ENCODE measurements around the gene CUEDC1.

CUEDC1 gene

DNA sequence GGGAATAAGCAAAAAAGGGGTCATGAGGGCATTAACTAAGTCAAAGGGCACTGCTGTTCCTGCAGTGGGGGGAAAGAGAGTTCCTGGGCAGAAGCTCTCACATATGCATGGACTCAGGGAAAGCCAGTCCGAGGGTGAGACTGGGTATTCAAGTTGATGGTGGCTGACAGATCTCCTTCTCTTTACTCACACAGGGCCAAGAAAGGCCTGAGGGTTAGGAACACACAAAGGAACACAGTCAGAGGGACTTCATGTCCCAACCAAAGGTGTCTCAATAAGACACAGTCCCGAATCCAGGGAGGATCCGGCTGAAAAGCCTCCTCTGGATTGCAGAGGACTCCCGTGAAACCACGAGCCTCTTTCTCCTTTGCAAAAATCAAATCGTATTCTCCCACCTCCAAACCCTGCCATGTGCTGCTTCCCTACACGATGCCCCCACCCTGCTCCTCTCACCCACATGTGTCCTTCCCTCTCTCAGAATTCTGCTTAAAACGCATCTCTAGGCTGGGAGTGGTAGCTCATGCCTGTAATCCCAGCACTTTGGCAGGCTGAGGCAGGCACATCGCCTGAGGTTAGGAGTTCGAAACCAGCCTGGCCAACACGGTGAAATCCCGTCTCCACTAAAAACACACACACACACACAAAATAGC is 23.6 kb downstream of the CUEDC1 start:
- no peak overlapping the region for H3K27ac ChIP-seq (ENCODE audit: low read length)
- TF ChIP-seq EZH2phosphoT487 (IDR thresholded peaks at IDR 0.05; ENCODE audit: low read depth): no peak
- TF ChIP-seq, protein P1, sequence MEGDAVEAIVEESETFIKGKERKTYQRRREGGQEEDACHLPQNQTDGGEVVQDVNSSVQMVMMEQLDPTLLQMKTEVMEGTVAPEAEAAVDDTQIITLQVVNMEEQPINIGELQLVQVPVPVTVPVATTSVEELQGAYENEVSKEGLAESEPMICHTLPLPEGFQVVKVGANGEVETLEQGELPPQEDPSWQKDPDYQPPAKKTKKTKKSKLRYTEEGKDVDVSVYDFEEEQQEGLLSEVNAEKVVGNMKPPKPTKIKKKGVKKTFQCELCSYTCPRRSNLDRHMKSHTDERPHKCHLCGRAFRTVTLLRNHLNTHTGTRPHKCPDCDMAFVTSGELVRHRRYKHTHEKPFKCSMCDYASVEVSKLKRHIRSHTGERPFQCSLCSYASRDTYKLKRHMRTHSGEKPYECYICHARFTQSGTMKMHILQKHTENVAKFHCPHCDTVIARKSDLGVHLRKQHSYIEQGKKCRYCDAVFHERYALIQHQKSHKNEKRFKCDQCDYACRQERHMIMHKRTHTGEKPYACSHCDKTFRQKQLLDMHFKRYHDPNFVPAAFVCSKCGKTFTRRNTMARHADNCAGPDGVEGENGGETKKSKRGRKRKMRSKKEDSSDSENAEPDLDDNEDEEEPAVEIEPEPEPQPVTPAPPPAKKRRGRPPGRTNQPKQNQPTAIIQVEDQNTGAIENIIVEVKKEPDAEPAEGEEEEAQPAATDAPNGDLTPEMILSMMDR (IDR thresholded peaks at IDR 0.05; ENCODE audit: low read depth, low read length): no peak
- no peak overlapping the region for H2AFZ ChIP-seq (ENCODE audit: low read depth, low read length)
- no peaks in the 10 kb centered on the region for H3K79me2 ChIP-seq (ENCODE audit: low read length)
- H3K9me3 ChIP-seq (ENCODE audit: insufficient read depth, low read length): no peaks in the 10 kb centered on the region
- H3K4me1 ChIP-seq (ENCODE audit: low read length): no peaks in the 10 kb centered on the region
- H3K27me3 ChIP-seq (ENCODE audit: low read depth, low read length): peaks cover 52% of the 10 kb centered on the region
- no peak overlapping the region for H3K9ac ChIP-seq (ENCODE audit: low read length)
- H3K4me2 ChIP-seq (ENCODE audit: low read length): no peak overlapping the region
- H4K20me1 ChIP-seq (ENCODE audit: insufficient read depth, low read length): no peaks in the 10 kb centered on the region
- H3K4me3 ChIP-seq (ENCODE audit: low read length): no peak overlapping the region
- no peaks in the 10 kb centered on the region for H3K36me3 ChIP-seq (replicated peaks; ENCODE audit: low read depth, low read length)

DNA sequence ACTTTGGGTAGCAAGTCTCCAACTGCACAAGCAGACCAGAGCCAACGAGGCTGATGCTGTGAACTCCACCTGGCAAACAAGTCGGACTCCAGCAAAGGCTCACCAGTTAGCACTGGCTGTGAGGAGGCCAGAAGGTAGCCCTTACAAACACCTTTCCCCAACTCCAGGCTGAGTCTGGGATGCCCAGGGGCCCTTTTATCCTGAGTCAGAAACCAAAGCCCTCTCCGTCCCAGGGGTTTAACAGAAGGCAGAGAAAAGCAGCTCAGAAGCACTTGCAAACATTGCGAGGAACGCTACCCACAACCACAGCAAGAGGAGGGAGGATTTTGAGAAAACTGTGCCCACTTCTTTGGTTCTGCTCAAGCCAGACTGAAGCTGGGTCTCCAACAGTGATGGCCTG is 25.0 kb downstream of the CUEDC1 start:
- Histone ChIP-seq H3K9me3 (ENCODE audit: insufficient read depth, low read length) (no peaks in the 10 kb centered on the region), H3K79me2 (ENCODE audit: low read length) (no peaks in the 10 kb centered on the region), H3K27ac (ENCODE audit: low read length) (no peak overlapping the region), H2AFZ (ENCODE audit: low read depth, low read length) (no peak overlapping the region), H3K4me3 (ENCODE audit: low read length) (no peak overlapping the region), H3K4me1 (ENCODE audit: low read length) (no peaks in the 10 kb centered on the region), H4K20me1 (ENCODE audit: insufficient read depth, low read length) (no peaks in the 10 kb centered on the region), H3K9ac (ENCODE audit: low read length) (no peak overlapping the region), H3K27me3 (ENCODE audit: low read depth, low read length) (peaks cover 52% of the 10 kb centered on the region), H3K4me2 (ENCODE audit: low read length) (no peak overlapping the region), H3K36me3 (replicated peaks; ENCODE audit: low read depth, low read length) (no peaks in the 10 kb centered on the region)
- TF ChIP-seq, protein P1 (IDR thresholded peaks at IDR 0.05; ENCODE audit: low read depth, low read length): no peak
- TF ChIP-seq EZH2phosphoT487 (IDR thresholded peaks at IDR 0.05; ENCODE audit: low read depth): no peak

DNA sequence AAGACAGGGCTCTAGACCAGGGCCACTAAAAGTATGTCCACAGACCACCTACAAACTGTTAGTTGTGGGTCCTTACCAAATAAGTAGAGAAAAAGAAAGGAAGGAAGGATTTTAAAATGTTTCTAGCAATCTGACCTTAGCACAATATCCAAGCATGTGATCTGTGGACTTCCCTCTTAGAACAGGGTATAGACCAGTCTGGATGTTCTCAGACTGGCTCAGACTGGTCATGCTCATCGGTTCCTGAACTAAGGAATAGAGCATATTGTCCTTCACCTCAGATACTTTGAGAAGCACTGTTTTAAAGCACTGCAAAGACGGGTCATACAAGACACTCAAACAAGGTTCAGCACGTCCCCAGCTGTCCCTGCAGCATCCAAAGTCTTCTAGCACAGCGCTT is 25.8 kb downstream of the CUEDC1 start:
- TF ChIP-seq, protein P1 (IDR thresholded peaks at IDR 0.05; ENCODE audit: low read depth, low read length): no peak
- no peak for TF ChIP-seq EZH2phosphoT487 (IDR thresholded peaks at IDR 0.05; ENCODE audit: low read depth)
- H3K27ac ChIP-seq (ENCODE audit: low read length): no peak overlapping the region
- H3K4me2 ChIP-seq (ENCODE audit: low read length): no peak overlapping the region
- no peaks in the 10 kb centered on the region for H3K36me3 ChIP-seq (replicated peaks; ENCODE audit: low read depth, low read length)
- no peaks in the 10 kb centered on the region for H3K79me2 ChIP-seq (ENCODE audit: low read length)
- H2AFZ ChIP-seq (ENCODE audit: low read depth, low read length): no peak overlapping the region
- peaks cover 52% of the 10 kb centered on the region for H3K27me3 ChIP-seq (ENCODE audit: low read depth, low read length)
- H3K9ac ChIP-seq (ENCODE audit: low read length): no peak overlapping the region
- H4K20me1 ChIP-seq (ENCODE audit: insufficient read depth, low read length): no peaks in the 10 kb centered on the region
- H3K4me1 ChIP-seq (ENCODE audit: low read length): no peaks in the 10 kb centered on the region
- no peak overlapping the region for H3K4me3 ChIP-seq (ENCODE audit: low read length)
- H3K9me3 ChIP-seq (ENCODE audit: insufficient read depth, low read length): no peaks in the 10 kb centered on the region

DNA sequence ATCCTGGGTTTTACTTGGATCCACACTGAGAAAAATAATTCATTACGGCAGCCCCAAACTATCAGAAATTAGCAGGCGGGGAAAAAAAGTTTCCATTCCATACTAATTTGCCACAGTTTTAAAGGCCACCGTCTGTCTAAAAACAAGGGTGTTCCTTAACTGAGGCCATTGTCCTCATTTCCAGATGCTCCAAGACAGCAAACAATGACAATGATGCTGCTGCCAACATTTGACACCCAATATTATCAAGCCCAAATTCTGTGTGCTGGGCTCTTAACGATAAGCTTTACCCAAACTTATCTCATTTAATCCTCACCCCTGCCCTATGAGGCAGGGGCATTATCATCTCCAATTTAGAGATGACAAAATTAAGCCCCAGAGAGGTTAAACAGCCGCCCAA is 26.3 kb downstream of the CUEDC1 start:
- H3K4me2 ChIP-seq (ENCODE audit: low read length): no peak overlapping the region
- H3K9ac ChIP-seq (ENCODE audit: low read length): no peak overlapping the region
- H2AFZ ChIP-seq (ENCODE audit: low read depth, low read length): no peak overlapping the region
- no peaks in the 10 kb centered on the region for H3K9me3 ChIP-seq (ENCODE audit: insufficient read depth, low read length)
- no peaks in the 10 kb centered on the region for H3K4me1 ChIP-seq (ENCODE audit: low read length)
- H3K79me2 ChIP-seq (ENCODE audit: low read length): no peaks in the 10 kb centered on the region
- no peak overlapping the region for H3K27ac ChIP-seq (ENCODE audit: low read length)
- H3K36me3 ChIP-seq (replicated peaks; ENCODE audit: low read depth, low read length): no peaks in the 10 kb centered on the region
- H3K4me3 ChIP-seq (ENCODE audit: low read length): no peak overlapping the region
- H4K20me1 ChIP-seq (ENCODE audit: insufficient read depth, low read length): no peaks in the 10 kb centered on the region
- TF ChIP-seq, protein P1 (IDR thresholded peaks at IDR 0.05; ENCODE audit: low read depth, low read length): no peak
- TF ChIP-seq EZH2phosphoT487 (IDR thresholded peaks at IDR 0.05; ENCODE audit: low read depth): no peak
- peaks cover 52% of the 10 kb centered on the region for H3K27me3 ChIP-seq (ENCODE audit: low read depth, low read length)

All from OCI-LY3 (cell line).